Tibial artery (tissue), 4 donors: ENCODE measurements around the gene POU2AF2.
"Not testable (repeated sequence)": the region's sequence is repeated elsewhere in the genome, so short reads cannot be mapped to it uniquely, and the experiment has no call there.

Experiments used
- DNase-seq, 2 donors: peaks; one replicate each; pipeline ENCODE4 v3.0.0-alpha.2; 2019
- H3K27ac ChIP-seq, 2 donors: fragments of 200-600 bp; sonication (generic) in 1 of 2; 1 replicate in 1 of 2; 2 replicates in 1 of 2; pipeline ENCODE4 v1.5.1; 2018 to 2019; ENCODE audit warnings: mild to moderate bottlenecking in 1 of 2
- H3K27me3 ChIP-seq, 2 donors: fragments of 200-600 bp; sonication (generic) in 1 of 2; one replicate each; pipeline versions ENCODE4 v1.5.1 to v1.6.0; 2016 to 2019
- H3K36me3 ChIP-seq, 3 donors: fragments of 200-600 bp; sonication (generic) in 2 of 3; one replicate each; pipeline ENCODE4 v1.5.1; 2016 to 2019; ENCODE audit warnings: mild to moderate bottlenecking in 2 of 3
- H3K4me1 ChIP-seq, 4 donors: fragments of 200-600 bp; sonication (generic) in 2 of 4; 1 replicate in 3 of 4; 2 replicates in 1 of 4; pipeline ENCODE4 v1.5.1; 2016 to 2019
- H3K4me3 ChIP-seq, 2 donors: fragments of 200-600 bp; sonication (generic) in 1 of 2; 1 replicate in 1 of 2; 2 replicates in 1 of 2; pipeline ENCODE4 v1.5.1; 2018 to 2019; ENCODE audit warnings: mild to moderate bottlenecking in 2 of 2
- H3K9me3 ChIP-seq, 3 donors: fragments of 200-600 bp; sonication (generic) in 1 of 3; one replicate each; pipeline ENCODE4 v1.5.1; 2016 to 2019
- intact Hi-C: fragments of 100-400 bp; cut with DNase I; formaldehyde crosslinking; loops from one replicate; pipeline ENCODE4 v1.15.0; 2023; ENCODE audit warnings: low total_unique reads
- TF ChIP-seq, protein P1 (sequence below), 2 experiments: fragments of 200-600 bp in 1 of 2; fragments of 450-650 bp in 1 of 2; IDR thresholded peaks; one replicate each; pipeline ENCODE4 v1.5.1; 2017 to 2019; ENCODE audit warnings: antibody characterized with exemption in 2 of 2, mild to moderate bottlenecking in 1 of 2, moderate library complexity in 1 of 2

POU2AF2 gene

DNA sequence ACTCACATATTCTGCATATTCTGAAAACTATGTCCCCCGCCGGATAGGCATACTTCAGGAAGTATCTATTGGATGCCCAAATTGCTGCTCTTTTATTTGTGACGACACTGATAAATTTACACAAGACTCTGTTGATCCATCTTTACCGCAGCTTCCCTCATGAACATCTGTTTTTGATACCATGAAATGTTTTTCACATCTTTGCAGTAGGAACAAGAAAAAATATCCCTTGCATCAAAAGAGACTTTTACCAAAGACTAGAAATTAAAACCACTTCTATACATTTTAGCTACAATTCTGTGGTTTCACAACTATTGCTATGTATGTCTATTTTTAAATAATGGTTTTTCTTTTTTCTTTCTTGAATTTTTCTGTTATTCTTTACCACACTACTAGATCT lies 15.3 kb downstream of the POU2AF2 start:
- no peaks in the 10 kb centered on the region for H3K9me3 ChIP-seq
- TF ChIP-seq, protein P1, sequence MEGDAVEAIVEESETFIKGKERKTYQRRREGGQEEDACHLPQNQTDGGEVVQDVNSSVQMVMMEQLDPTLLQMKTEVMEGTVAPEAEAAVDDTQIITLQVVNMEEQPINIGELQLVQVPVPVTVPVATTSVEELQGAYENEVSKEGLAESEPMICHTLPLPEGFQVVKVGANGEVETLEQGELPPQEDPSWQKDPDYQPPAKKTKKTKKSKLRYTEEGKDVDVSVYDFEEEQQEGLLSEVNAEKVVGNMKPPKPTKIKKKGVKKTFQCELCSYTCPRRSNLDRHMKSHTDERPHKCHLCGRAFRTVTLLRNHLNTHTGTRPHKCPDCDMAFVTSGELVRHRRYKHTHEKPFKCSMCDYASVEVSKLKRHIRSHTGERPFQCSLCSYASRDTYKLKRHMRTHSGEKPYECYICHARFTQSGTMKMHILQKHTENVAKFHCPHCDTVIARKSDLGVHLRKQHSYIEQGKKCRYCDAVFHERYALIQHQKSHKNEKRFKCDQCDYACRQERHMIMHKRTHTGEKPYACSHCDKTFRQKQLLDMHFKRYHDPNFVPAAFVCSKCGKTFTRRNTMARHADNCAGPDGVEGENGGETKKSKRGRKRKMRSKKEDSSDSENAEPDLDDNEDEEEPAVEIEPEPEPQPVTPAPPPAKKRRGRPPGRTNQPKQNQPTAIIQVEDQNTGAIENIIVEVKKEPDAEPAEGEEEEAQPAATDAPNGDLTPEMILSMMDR (IDR thresholded peaks at IDR 0.05), result no peak
- H3K27ac ChIP-seq, result no peak overlapping the region
- no peaks in the 10 kb centered on the region for H3K4me1 ChIP-seq
- no peak overlapping the region for H3K4me3 ChIP-seq
- H3K27me3 ChIP-seq, result peaks cover 0 to 4% of the 10 kb centered on the region in 2 donors
- intact Hi-C loops, result no loop called here
- no peaks in the 10 kb centered on the region for H3K36me3 ChIP-seq
- no peak for DNase-seq

DNA sequence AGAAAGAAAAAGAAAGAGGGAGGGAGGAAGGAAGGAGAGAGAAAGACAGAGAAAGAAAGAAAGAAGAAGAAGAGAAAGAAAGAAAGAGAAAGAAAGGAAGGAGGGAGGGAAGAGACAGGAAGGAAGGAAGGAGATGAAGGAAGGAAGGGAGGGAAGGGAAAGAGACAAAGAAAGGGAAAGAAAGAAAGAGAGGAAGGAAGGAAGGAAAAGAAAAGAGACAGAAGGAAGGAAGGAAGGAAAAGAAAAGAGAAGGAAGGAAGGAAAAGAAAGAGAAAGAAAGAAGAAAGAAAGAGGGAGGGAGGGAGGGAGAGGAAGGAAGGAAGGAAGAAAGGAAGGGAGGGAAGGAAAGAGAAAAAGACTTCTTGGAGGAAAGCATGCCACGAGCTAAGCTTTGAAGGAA lies 19.1 kb downstream of the POU2AF2 start:
- no peaks in the 10 kb centered on the region for H3K9me3 ChIP-seq
- intact Hi-C loops, result no loop called here
- no peak overlapping the region for H3K4me3 ChIP-seq
- TF ChIP-seq, protein P1 (IDR thresholded peaks at IDR 0.05), result no peak
- H3K36me3 ChIP-seq, result no peaks in the 10 kb centered on the region
- no peaks in the 10 kb centered on the region for H3K27me3 ChIP-seq
- no peak overlapping the region for H3K27ac ChIP-seq
- peaks cover 0 to 4% (median 0%) of the 10 kb centered on the region in 4 donors for H3K4me1 ChIP-seq
- no peak for DNase-seq

DNA sequence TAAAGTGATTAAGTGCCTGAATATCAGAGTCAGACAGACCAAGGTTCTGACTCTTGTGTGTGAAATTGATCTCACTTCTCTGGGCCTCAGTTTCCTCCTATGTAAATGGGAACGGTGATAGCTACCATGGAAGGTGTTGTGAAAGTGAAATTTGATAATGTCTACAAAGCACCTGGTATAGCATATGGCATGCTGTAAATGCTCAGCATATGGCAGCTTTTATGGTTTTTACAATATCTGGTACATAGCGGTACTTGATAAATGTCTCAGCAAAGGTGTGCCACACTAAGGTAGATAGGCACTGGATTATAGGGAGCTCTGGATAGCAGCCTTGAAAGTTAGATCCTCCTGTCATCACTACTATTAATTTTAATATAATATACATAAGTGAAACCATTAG lies 19.9 kb downstream of the POU2AF2 start:
- no peak for DNase-seq
- no peaks in the 10 kb centered on the region for H3K9me3 ChIP-seq
- H3K4me1 ChIP-seq, result peaks cover 0 to 5% (median 0%) of the 10 kb centered on the region in 4 donors
- intact Hi-C loops, result no loop called here
- no peak overlapping the region for H3K27ac ChIP-seq
- TF ChIP-seq, protein P1 (IDR thresholded peaks at IDR 0.05), result no peak
- no peaks in the 10 kb centered on the region for H3K36me3 ChIP-seq
- no peak overlapping the region for H3K4me3 ChIP-seq
- H3K27me3 ChIP-seq, result no peaks in the 10 kb centered on the region

DNA sequence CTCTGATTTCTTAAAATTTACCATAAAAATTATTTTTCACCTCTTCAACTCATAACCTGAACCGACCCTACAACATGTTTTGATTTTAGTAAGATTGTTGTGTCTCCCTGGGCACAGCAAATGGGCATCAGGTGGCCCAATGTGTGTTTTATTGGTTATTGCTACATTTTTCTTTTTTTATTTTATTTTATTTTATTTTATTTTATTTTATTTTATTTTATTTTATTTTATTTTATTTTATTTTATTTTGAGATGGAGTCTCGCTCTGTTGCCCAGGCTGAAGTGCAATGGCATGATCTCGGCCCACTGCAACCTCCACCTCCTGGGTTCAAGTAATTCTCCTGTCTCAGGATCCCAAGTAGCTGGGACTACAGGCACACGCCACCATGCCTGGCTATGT lies 22.8 kb downstream of the POU2AF2 start:
- intact Hi-C loops, DNase-seq, H3K4me1 ChIP-seq, H3K4me3 ChIP-seq, H3K27me3 ChIP-seq, H3K27ac ChIP-seq, H3K9me3 ChIP-seq, H3K36me3 ChIP-seq: not testable (repeated sequence)

DNA sequence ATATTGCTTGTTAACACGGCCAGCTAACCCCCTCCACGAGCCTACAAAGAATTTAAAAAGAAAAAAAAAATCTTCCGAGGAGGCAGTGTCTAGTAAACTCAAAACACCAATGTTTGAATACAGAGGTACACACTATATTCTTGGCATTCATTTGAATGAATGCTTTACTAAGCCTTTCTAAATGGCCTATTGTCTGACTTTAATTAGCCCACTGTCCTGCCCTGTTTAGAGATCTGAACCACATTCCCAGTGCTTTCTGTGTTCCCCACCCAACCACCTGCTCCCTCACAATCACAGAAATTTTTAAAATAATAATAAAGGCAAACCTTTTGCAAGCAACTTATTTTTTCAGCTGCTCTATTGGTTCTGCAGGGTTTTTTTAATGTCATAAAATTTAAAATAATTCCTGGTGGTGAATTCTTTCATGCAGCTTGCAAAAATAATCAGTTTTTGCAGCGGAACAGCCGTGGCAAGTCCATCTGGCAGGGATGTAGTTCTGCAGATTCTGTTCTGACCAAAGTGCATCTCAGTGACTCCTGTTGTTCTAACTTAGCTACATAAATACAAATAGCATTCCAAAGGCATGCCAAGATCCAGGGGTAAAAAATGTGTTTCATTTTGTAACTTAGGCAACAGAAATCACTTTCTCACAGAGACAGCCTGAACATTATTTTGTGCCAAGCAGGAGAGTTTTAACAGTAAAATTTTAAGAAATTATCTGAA lies 23.8 kb downstream of the POU2AF2 start:
- H3K4me3 ChIP-seq, result no peak overlapping the region
- TF ChIP-seq, protein P1 (IDR thresholded peaks at IDR 0.05), result no peak
- no peaks in the 10 kb centered on the region for H3K36me3 ChIP-seq
- no peaks in the 10 kb centered on the region for H3K9me3 ChIP-seq
- H3K27me3 ChIP-seq, result no peaks in the 10 kb centered on the region
- H3K4me1 ChIP-seq, result peaks cover 0 to 5% (median 0%) of the 10 kb centered on the region in 4 donors
- H3K27ac ChIP-seq, result no peak overlapping the region
- intact Hi-C loops, result no loop called here
- DNase-seq, result no peak

DNA sequence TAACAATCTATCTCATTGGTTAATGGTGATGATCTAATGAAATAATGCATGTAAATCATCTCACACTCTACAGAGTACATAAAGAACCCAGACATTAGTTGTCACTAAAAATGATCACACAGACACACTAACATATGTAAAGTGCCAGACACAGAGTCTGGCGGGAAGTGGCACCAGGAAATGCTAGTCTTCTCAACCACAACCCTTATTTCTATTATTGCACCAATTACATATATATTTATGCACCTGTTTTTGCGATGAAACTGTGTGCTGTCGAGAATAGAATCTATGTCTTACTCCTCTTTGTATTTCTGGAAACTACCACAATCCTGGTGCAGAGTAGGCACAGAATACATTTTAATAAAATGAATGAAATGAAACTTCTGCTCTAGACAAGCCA lies 26.9 kb downstream of the POU2AF2 start:
- H3K4me3 ChIP-seq, result no peak overlapping the region
- peaks cover 0 to 5% (median 0%) of the 10 kb centered on the region in 4 donors for H3K4me1 ChIP-seq
- no peaks in the 10 kb centered on the region for H3K27me3 ChIP-seq
- TF ChIP-seq, protein P1 (IDR thresholded peaks at IDR 0.05), result no peak
- intact Hi-C loops, result no loop called here
- no peak overlapping the region for H3K27ac ChIP-seq
- no peaks in the 10 kb centered on the region for H3K9me3 ChIP-seq
- DNase-seq, result no peak
- H3K36me3 ChIP-seq, result no peaks in the 10 kb centered on the region
